IMR-90 (cell line): Measurements from ENCODE around the gene ZSCAN5A. TPM values are rescaled to one million over a fixed set of nuclear protein-coding genes. Genes with fewer than 3 reads are reported as not detected.

Experiments used
- ATAC-seq: fragments of 200-7000 bp; cut with Tn5 transposase; 2 replicates; pipeline ENCODE4 v1.9.1; 2020; ENCODE audit warnings: low read depth, mild to moderate bottlenecking, moderate library complexity
- BruUV-seq: library from RNA; stranded (reverse); fragments of 400-500 nt; replicated peaks from 2 replicates; lab custom pipeline; 2021; lab: Mats Ljungman, UMichigan
- CTCF ChIA-PET: fragments of 300-600 bp; formaldehyde crosslinking; extraction: SDS; loops from one replicate; lab custom pipeline; 2021; ENCODE audit warnings: antibody characterized with exemption; lab: Yijun Ruan, JAX
- POLR2A ChIA-PET: fragments of 300-600 bp; sonication (Branson Sonifier 250); formaldehyde crosslinking; loops from one replicate; lab custom pipeline; 2022; ENCODE audit warnings: antibody characterized with exemption; ENCODE audit not compliant: unreplicated experiment; lab: Charles Lee
- DNase-seq: peaks from one replicate; pipeline ENCODE4 v3.0.0; 2013
- H2AFZ ChIP-seq: replicated peaks from 2 replicates; pipeline ENCODE3; 2013; ENCODE audit warnings: low read length, mild to moderate bottlenecking; ENCODE audit not compliant: poor library complexity
- H2AK5ac ChIP-seq: 2 replicates; pipeline ENCODE4 v1.6.1; 2013; ENCODE audit warnings: low read depth, low read length, inconsistent platforms
- H2AK9ac ChIP-seq: replicated peaks from 2 replicates; pipeline ENCODE3; 2013; ENCODE audit warnings: mild to moderate bottlenecking, low read depth, low read length, moderate library complexity; ENCODE audit not compliant: poor library complexity
- H2BK120ac ChIP-seq: 2 replicates; pipeline ENCODE4 v1.6.1; 2013; ENCODE audit warnings: low read depth, low read length, inconsistent platforms
- H2BK15ac ChIP-seq: 3 replicates; pipeline ENCODE4 v1.6.1; 2013; ENCODE audit warnings: low read depth, low read length, inconsistent platforms
- H2BK20ac ChIP-seq: 2 replicates; pipeline ENCODE4 v1.6.1; 2013; ENCODE audit warnings: low read depth, mild to moderate bottlenecking, inconsistent platforms, low read length, moderate library complexity
- H2BK5ac ChIP-seq: 2 replicates; pipeline ENCODE4 v1.6.1; 2013; ENCODE audit warnings: mild to moderate bottlenecking, low read depth, low read length, inconsistent platforms; ENCODE audit not compliant: poor library complexity, severe bottlenecking
- H3K14ac ChIP-seq: replicated peaks from 2 replicates; pipeline ENCODE4 v1.6.1; 2013; ENCODE audit warnings: low read depth, low read length, inconsistent platforms
- H3K18ac ChIP-seq: 2 replicates; pipeline ENCODE4 v1.6.1; 2013; ENCODE audit warnings: low read depth, low read length, control low read depth
- H3K23ac ChIP-seq: 2 replicates; pipeline ENCODE4 v1.6.1; 2013; ENCODE audit warnings: low read depth, low read length, inconsistent platforms
- H3K27ac ChIP-seq: 2 replicates; pipeline ENCODE4 v1.5.1; 2013; ENCODE audit warnings: mild to moderate bottlenecking, control low read depth, low read length; ENCODE audit not compliant: insufficient read depth
- H3K27me3 ChIP-seq: 2 replicates; pipeline ENCODE4 v1.6.1; 2013; ENCODE audit warnings: low read length; ENCODE audit not compliant: control insufficient read depth, insufficient read depth
- H3K36me3 ChIP-seq: 2 replicates; pipeline ENCODE4 v1.6.1; 2013; ENCODE audit warnings: low read length, mixed read lengths; ENCODE audit not compliant: control insufficient read depth, insufficient read depth
- H3K4ac ChIP-seq: 2 replicates; pipeline ENCODE4 v1.6.1; 2013; ENCODE audit warnings: low read depth, low read length, inconsistent platforms
- H3K4me1 ChIP-seq: 2 replicates; pipeline ENCODE4 v1.6.1; 2013; ENCODE audit warnings: low read length, mixed read lengths; ENCODE audit not compliant: control insufficient read depth, insufficient read depth
- H3K4me2 ChIP-seq: 2 replicates; pipeline ENCODE4 v1.6.1; 2013; ENCODE audit warnings: low read depth, mild to moderate bottlenecking, control low read depth, low read length, moderate library complexity
- H3K4me3 ChIP-seq: 2 replicates; pipeline ENCODE4 v1.5.1; 2013; ENCODE audit warnings: low read depth, mild to moderate bottlenecking, control low read depth, low read length, moderate library complexity; ENCODE audit not compliant: insufficient read depth
- H3K56ac ChIP-seq: 2 replicates; pipeline ENCODE4 v1.6.1; 2013; ENCODE audit warnings: low read length, inconsistent platforms; ENCODE audit not compliant: insufficient read depth; ENCODE audit errors: extremely low read depth
- H3K79me1 ChIP-seq, 2 experiments: 2 replicates each; pipeline ENCODE4 v1.6.1; 2013; ENCODE audit warnings: low read length in 2 of 2, inconsistent platforms in 1 of 2, low read depth in 1 of 2
- H3K9ac ChIP-seq: 2 replicates; pipeline ENCODE4 v1.6.1; 2013; ENCODE audit warnings: low read depth, low read length, control low read depth
- H3K9me1 ChIP-seq: 2 replicates; pipeline ENCODE4 v1.6.1; 2013; ENCODE audit warnings: low read length, inconsistent platforms; ENCODE audit not compliant: insufficient read depth
- H3K9me3 ChIP-seq: 2 replicates; pipeline ENCODE4 v1.6.1; 2013; ENCODE audit warnings: low read length; ENCODE audit not compliant: control insufficient read depth, insufficient read depth
- H4K20me1 ChIP-seq: 2 replicates; pipeline ENCODE4 v1.6.1; 2013; ENCODE audit warnings: low read length, inconsistent platforms; ENCODE audit not compliant: insufficient read depth
- H4K5ac ChIP-seq: 2 replicates; pipeline ENCODE4 v1.6.1; 2013; ENCODE audit warnings: mild to moderate bottlenecking, low read depth, low read length, control low read depth
- H4K8ac ChIP-seq, 2 experiments: 2 replicates each; pipeline ENCODE4 v1.6.1; 2013; ENCODE audit warnings: low read depth in 2 of 2, low read length in 2 of 2, control low read depth in 1 of 2, inconsistent platforms in 1 of 2
- H4K91ac ChIP-seq: 2 replicates; pipeline ENCODE4 v1.6.1; 2013; ENCODE audit warnings: low read depth, low read length, inconsistent platforms; ENCODE audit not compliant: insufficient read depth
- BHLHE40 ChIP-seq: fragments of 150-350 bp; IDR thresholded peaks from 2 replicates; pipeline ENCODE4 v1.6.1; 2016; ENCODE audit warnings: mild to moderate bottlenecking, low read depth, low read length
- CEBPB ChIP-seq: IDR thresholded peaks from 2 replicates; pipeline ENCODE4 v1.6.1; 2012; ENCODE audit warnings: low read depth, low read length, improper control_type of control experiment
- CHD1 ChIP-seq: IDR thresholded peaks from 2 replicates; pipeline ENCODE4 v1.6.1; 2012; ENCODE audit warnings: low read depth, low read length, improper control_type of control experiment
- FOS ChIP-seq: fragments of 150-350 bp; IDR thresholded peaks from 2 replicates; pipeline ENCODE4 v1.6.1; 2016; ENCODE audit warnings: low read depth, low read length
- MAFK ChIP-seq: IDR thresholded peaks from 2 replicates; pipeline ENCODE4 v1.6.1; 2012; ENCODE audit warnings: low read depth, low read length, improper control_type of control experiment
- MAZ ChIP-seq: IDR thresholded peaks from 2 replicates; pipeline ENCODE4 v1.6.1; 2012; ENCODE audit warnings: low read depth, mild to moderate bottlenecking, low read length, improper control_type of control experiment, moderate library complexity, borderline replicate concordance
- MXI1 ChIP-seq: IDR thresholded peaks from 2 replicates; pipeline ENCODE4 v1.6.1; 2012; ENCODE audit warnings: low read depth, mild to moderate bottlenecking, low read length, moderate library complexity, borderline replicate concordance
- NFE2L2 ChIP-seq: fragments of 150-350 bp; IDR thresholded peaks from 2 replicates; pipeline ENCODE4 v1.6.1; 2016; ENCODE audit warnings: low read depth, mild to moderate bottlenecking, low read length
- POLR2A ChIP-seq: IDR thresholded peaks from 2 replicates; pipeline ENCODE4 v1.6.1; 2012; ENCODE audit warnings: mild to moderate bottlenecking, low read depth, low read length
- RAD21 ChIP-seq: IDR thresholded peaks from 2 replicates; pipeline ENCODE4 v1.6.1; 2012; ENCODE audit warnings: low read length, improper control_type of control experiment
- RCOR1 ChIP-seq: IDR thresholded peaks from 2 replicates; pipeline ENCODE4 v1.6.1; 2012; ENCODE audit warnings: mild to moderate bottlenecking, low read length, improper control_type of control experiment; ENCODE audit not compliant: insufficient replicate concordance
- RFX5 ChIP-seq: IDR thresholded peaks from 2 replicates; pipeline ENCODE4 v1.8.0; 2012; ENCODE audit warnings: low read depth, mild to moderate bottlenecking, low read length, moderate library complexity
- SMC3 ChIP-seq: fragments of 150-350 bp; IDR thresholded peaks from 2 replicates; pipeline ENCODE4 v1.6.1; 2016; ENCODE audit warnings: low read depth, mild to moderate bottlenecking, antibody characterized with exemption, low read length, moderate library complexity
- WGBS, 2 experiments: methylation state at CpG; one replicate each; pipeline versions ENCODE4 v1.1.5 to v1.1.7; 2013; ENCODE audit warnings: missing lambda C conversion rate in 2 of 2; ENCODE audit not compliant: insufficient read length in 1 of 2; ENCODE audit errors: extremely low coverage in 2 of 2; 5-methylcytosine and 5-hydroxymethylcytosine counted together
- dilution Hi-C: fragments of 300-500 bp; cut with HindIII; formaldehyde crosslinking; loops from one replicate; pipeline ENCODE4 v1.14.3; 2018; ENCODE audit warnings: low sequenced_read_pairs; ENCODE audit not compliant: unreplicated experiment
- in situ Hi-C: fragments of 300-500 bp; cut with MboI; formaldehyde crosslinking; loops from 3 replicates; pipeline ENCODE4 v1.14.3; 2019; ENCODE audit warnings: low sequenced_read_pairs, inconsistent platforms, mixed read lengths
- intact Hi-C: fragments of 100-400 bp; cut with micrococcal nuclease; formaldehyde crosslinking; loops from 2 replicates; pipeline ENCODE4 v1.10.0; 2022
- polyA plus RNA-seq, 3 experiments: library from polyadenylated mRNA; depleted of rRNA; stranded (reverse); fragments of >200 nt; gene quantifications; 2 replicates each; pipeline ENCODE4 v1.2.3, GENCODE V29; 2012; ENCODE audit warnings: low replicate concordance in 1 of 3
- total RNA-seq: library from RNA; depleted of rRNA; stranded (reverse); fragments of >200 nt; gene quantifications from 2 replicates; pipeline ENCODE4 v1.2.3, GENCODE V29; 2012
- TF ChIP-seq, protein P1 (sequence below): fragments of 150-350 bp; IDR thresholded peaks from 2 replicates; pipeline ENCODE4 v1.6.1; 2017; ENCODE audit warnings: mild to moderate bottlenecking, antibody characterized with exemption, low read length, low read depth
- TF ChIP-seq, protein P2 (sequence below): fragments of 150-350 bp; IDR thresholded peaks from 2 replicates; pipeline ENCODE4 v1.6.1; 2016; ENCODE audit warnings: low read depth, mild to moderate bottlenecking, low read length, moderate library complexity, borderline replicate concordance
- TF ChIP-seq, protein P3 (sequence below): conservative IDR thresholded peaks from 2 replicates; pipeline ENCODE4 v1.5.1; 2012; ENCODE audit warnings: mild to moderate bottlenecking, low read depth, low read length, improper control_type of control experiment

The ZSCAN5A gene
- total and polyA plus RNA-seq, 2 of the 4 experiments (the other 2 are of a cell fraction): 4.3 to 5.0 TPM

- no peak for DNase-seq
- TF ChIP-seq NFE2L2 (no peak), MAFK (no peak), FOS (no peak), RFX5 (no peak), POLR2A (no peak), CEBPB (no peak), RCOR1 (no peak), MXI1 (no peak), MAZ (no peak), RAD21 (no peak), CHD1 (no peak), BHLHE40 (no peak), SMC3 (no peak)
- TF ChIP-seq, protein P1, sequence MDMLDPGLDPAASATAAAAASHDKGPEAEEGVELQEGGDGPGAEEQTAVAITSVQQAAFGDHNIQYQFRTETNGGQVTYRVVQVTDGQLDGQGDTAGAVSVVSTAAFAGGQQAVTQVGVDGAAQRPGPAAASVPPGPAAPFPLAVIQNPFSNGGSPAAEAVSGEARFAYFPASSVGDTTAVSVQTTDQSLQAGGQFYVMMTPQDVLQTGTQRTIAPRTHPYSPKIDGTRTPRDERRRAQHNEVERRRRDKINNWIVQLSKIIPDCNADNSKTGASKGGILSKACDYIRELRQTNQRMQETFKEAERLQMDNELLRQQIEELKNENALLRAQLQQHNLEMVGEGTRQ: no peak
- TF ChIP-seq, protein P2, sequence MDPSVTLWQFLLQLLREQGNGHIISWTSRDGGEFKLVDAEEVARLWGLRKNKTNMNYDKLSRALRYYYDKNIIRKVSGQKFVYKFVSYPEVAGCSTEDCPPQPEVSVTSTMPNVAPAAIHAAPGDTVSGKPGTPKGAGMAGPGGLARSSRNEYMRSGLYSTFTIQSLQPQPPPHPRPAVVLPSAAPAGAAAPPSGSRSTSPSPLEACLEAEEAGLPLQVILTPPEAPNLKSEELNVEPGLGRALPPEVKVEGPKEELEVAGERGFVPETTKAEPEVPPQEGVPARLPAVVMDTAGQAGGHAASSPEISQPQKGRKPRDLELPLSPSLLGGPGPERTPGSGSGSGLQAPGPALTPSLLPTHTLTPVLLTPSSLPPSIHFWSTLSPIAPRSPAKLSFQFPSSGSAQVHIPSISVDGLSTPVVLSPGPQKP: no peak
- TF ChIP-seq, protein P3, sequence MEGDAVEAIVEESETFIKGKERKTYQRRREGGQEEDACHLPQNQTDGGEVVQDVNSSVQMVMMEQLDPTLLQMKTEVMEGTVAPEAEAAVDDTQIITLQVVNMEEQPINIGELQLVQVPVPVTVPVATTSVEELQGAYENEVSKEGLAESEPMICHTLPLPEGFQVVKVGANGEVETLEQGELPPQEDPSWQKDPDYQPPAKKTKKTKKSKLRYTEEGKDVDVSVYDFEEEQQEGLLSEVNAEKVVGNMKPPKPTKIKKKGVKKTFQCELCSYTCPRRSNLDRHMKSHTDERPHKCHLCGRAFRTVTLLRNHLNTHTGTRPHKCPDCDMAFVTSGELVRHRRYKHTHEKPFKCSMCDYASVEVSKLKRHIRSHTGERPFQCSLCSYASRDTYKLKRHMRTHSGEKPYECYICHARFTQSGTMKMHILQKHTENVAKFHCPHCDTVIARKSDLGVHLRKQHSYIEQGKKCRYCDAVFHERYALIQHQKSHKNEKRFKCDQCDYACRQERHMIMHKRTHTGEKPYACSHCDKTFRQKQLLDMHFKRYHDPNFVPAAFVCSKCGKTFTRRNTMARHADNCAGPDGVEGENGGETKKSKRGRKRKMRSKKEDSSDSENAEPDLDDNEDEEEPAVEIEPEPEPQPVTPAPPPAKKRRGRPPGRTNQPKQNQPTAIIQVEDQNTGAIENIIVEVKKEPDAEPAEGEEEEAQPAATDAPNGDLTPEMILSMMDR: no peak
These were observed 91.7 kb downstream of the ZSCAN5A start for GRCh38 chr19:56222901-56223300.

More at GRCh38 chr19:56222901-56223300, 91.7 kb downstream of the ZSCAN5A start:
- H4K91ac ChIP-seq: no peak overlapping the region
- H2BK120ac ChIP-seq: no peak overlapping the region
- H3K56ac ChIP-seq: no peak overlapping the region
- no peak overlapping the region for H2AK5ac ChIP-seq
- no peak overlapping the region for H2AFZ ChIP-seq
- no peaks in the 10 kb centered on the region for H3K27me3 ChIP-seq
- H3K36me3 ChIP-seq: no peaks in the 10 kb centered on the region
- H2BK5ac ChIP-seq: no peak overlapping the region
- intact Hi-C loops: no loop called here
- H3K4me2 ChIP-seq: no peak overlapping the region
- no peak overlapping the region for H3K14ac ChIP-seq
- no peak overlapping the region for H2BK15ac ChIP-seq
- no peak overlapping the region for H3K27ac ChIP-seq
- H3K79me1 ChIP-seq: no peaks in the 10 kb centered on the region
- ATAC-seq: no peak
- H3K4me1 ChIP-seq: no peaks in the 10 kb centered on the region
- H4K5ac ChIP-seq: no peak overlapping the region
- H4K20me1 ChIP-seq: no peaks in the 10 kb centered on the region
- no CpG with 5 or more reads among the region's 6 CpGs for WGBS, 2 experiments
- CTCF ChIA-PET: no interaction called here
- POLR2A ChIA-PET: no interaction called here
- no peak overlapping the region for H2AK9ac ChIP-seq
- no peak overlapping the region for H4K8ac ChIP-seq
- dilution Hi-C loops: no loop called here
- no peak overlapping the region for H3K4me3 ChIP-seq
- peaks cover 5% of the 10 kb centered on the region; the same call in 1 of the 2 replicates for H3K9me3 ChIP-seq
- no peak overlapping the region for H3K4ac ChIP-seq
- in situ Hi-C loops: no loop called here
- no peak overlapping the region for H2BK20ac ChIP-seq
- no peak overlapping the region for H3K9ac ChIP-seq
- no peaks in the 10 kb centered on the region for H3K9me1 ChIP-seq
- no peak overlapping the region for H3K23ac ChIP-seq
- H3K18ac ChIP-seq: no peak overlapping the region
- BruUV-seq: no TSS peak
